ENCODE results near the gene OR2A42.
"Not testable (repeated sequence)": the region's sequence is repeated elsewhere in the genome, so short reads cannot be mapped to it uniquely, and the experiment has no call there.

OR2A42 gene

DNA sequence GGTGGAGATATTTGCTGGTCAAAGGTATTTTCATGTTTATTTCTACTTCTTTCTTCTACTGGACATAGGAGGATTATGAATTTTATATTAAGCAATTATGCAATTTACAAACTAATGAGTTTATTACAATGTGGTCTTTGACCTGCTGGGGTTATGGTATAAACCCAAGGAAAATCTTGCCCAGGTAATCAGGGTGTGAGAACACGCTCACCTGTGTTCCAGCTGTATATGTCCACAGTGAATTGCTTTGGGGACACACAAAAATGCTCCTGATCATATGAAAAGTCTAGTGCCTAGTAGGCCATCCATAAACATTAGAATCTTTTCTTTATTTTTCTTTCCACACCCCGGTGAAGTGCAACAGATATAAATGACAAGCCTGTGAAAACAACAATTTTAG is at the start of gene OR2A42:
Gene OR2A42, minus strand, starts transcription at position 241 of the 400 bp plus-strand sequence. CDS start 6,762 bp downstream, outside the sequence.
- DNase-seq (ENCODE audit: low read depth in 2 of 2) = not testable (repeated sequence)

- DNase-seq (ENCODE audit: low read depth in 2 of 2) = not testable (repeated sequence)
These were observed 47.9 kb upstream of the OR2A42 start for GRCh38 chr7:144287171-144287784.

GRCh38 chr7:144283716-144284115 is 44.3 kb upstream of the OR2A42 start:
- not testable (repeated sequence) for DNase-seq (ENCODE audit: low read depth in 2 of 2)

- DNase-seq (ENCODE audit: low read depth in 2 of 2) = not testable (repeated sequence)
These were observed 43.1 kb upstream of the OR2A42 start for GRCh38 chr7:144282490-144282889.

GRCh38 chr7:144281981-144282380 is 42.6 kb upstream of the OR2A42 start:
- not testable (repeated sequence) for DNase-seq (ENCODE audit: low read depth in 2 of 2)

- DNase-seq (ENCODE audit: low read depth in 2 of 2) = not testable (repeated sequence)
These were observed 40.6 kb upstream of the OR2A42 start for GRCh38 chr7:144280010-144280409.

DNA sequence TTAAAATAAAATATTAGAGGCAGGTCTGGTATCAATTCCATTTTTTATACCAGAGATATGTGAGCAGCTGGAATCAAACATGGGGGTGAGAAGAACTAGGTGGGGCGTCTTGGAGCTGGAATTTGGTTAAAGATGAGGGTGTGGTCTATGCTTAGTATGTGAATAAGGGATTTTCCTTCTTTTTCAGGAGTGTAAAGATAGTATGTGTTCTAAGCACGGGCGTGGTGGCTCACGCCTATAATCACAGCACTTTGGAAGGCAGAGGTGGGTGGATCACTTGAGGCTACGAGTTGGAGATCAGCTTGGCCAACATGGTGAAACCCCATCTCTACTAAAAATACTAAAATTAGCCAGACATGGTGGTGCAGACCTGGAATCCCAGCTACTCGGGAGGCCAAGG is 35.9 kb upstream of the OR2A42 start:
- DNase-seq (ENCODE audit: low read depth in 2 of 2) = not testable (repeated sequence)

- DNase-seq (ENCODE audit: low read depth in 2 of 2) = not testable (repeated sequence)
These were observed 29.8 kb upstream of the OR2A42 start, which contains the start of gene CTAGE8 for GRCh38 chr7:144269188-144269587. Gene CTAGE8 (minus strand): TSS chr7:144269288. CDS start chr7:144269250, 38 bp downstream.

GRCh38 chr7:144264692-144265091 is 25.3 kb upstream of the OR2A42 start, which contains the start of gene OR2A7:
Gene OR2A7 (minus strand): TSS chr7:144264792. CDS start chr7:144259628, 5,164 bp downstream.
- DNase-seq (ENCODE audit: low read depth in 2 of 2) = not testable (repeated sequence)

- DNase-seq (ENCODE audit: low read depth in 2 of 2) = not testable (repeated sequence)
These were observed 22.7 kb upstream of the OR2A42 start for GRCh38 chr7:144262128-144262527.

GRCh38 chr7:144259067-144259466 is 19.7 kb upstream of the OR2A42 start:
- DNase-seq (ENCODE audit: low read depth in 2 of 2) = not testable (repeated sequence)

DNA sequence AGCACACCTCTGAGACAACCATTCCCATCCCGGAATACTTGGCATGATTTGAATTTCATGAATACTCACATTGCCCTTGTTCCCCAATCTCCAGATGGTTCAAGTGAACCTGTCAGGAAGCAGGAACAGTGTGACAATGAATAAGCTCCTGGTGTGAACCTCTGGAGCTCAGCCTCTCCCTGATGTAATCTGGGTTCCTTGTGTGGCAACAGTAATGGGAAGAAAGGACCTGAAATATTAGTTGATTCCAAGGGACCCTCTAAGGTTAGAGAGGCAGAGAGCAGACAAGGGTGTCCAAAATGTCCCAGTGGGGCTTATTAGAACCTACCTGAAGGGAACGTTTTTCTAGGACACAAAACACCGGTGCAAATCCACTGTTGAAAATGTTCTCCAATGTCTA is 16.7 kb upstream of the OR2A42 start:
- DNase-seq (ENCODE audit: low read depth in 2 of 2) = no peak

GRCh38 chr7:144255471-144255897 is 16.1 kb upstream of the OR2A42 start:
- no peak for DNase-seq (ENCODE audit: low read depth in 2 of 2)

GRCh38 chr7:144252307-144252706 is 12.9 kb upstream of the OR2A42 start:
- DNase-seq (ENCODE audit: low read depth in 2 of 2) = not testable (repeated sequence)

GRCh38 chr7:144247674-144248330 is 8.4 kb upstream of the OR2A42 start:
- not testable (repeated sequence) for DNase-seq (ENCODE audit: low read depth in 2 of 2)

GRCh38 chr7:144246967-144247366 is 7.6 kb upstream of the OR2A42 start:
- DNase-seq (ENCODE audit: low read depth in 2 of 2) = not testable (repeated sequence)

GRCh38 chr7:144245372-144245771 is 6.0 kb upstream of the OR2A42 start:
- DNase-seq (ENCODE audit: low read depth in 2 of 2) = not testable (repeated sequence)

GRCh38 chr7:144238530-144239082 is 799 bp downstream of the OR2A42 start:
- not testable (repeated sequence) for DNase-seq (ENCODE audit: low read depth in 2 of 2)

DNA sequence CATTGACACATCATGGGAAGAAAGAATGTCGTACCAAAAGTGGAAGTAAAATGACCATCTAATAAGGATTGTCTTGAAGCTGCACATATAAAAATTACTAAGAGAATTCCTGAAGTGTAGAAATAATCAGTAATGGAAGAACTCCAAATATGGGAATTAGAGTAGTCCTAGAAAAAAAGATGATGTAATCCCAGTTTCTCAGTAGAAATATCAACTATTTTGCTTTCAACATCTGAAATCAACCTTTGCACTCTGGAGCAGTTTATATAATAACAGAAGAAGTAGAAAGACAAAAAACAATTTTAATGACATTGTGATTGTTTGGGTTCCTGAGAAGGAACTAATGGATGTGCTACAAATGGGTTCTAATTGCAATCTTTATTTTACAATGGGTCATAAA is 6.4 kb downstream of the OR2A42 start:
- DNase-seq (ENCODE audit: low read depth in 2 of 2) = not testable (repeated sequence)

GRCh38 chr7:144231027-144231426 is 8.4 kb downstream of the OR2A42 start:
- not testable (repeated sequence) for DNase-seq (ENCODE audit: low read depth in 2 of 2)

- DNase-seq (ENCODE audit: low read depth in 2 of 2) = not testable (repeated sequence)
These were observed 10.6 kb downstream of the OR2A42 start for GRCh38 chr7:144228810-144229209.

GRCh38 chr7:144226866-144227265 is 12.5 kb downstream of the OR2A42 start:
- not testable (repeated sequence) for DNase-seq (ENCODE audit: low read depth in 2 of 2)

All from stimulated activated CD4-positive, alpha-beta T cell treated with anti-CD3 and anti-CD28 coated beads, Interleukin-15, amount 100 ng/mL, for 48 hours (primary cell).